GM19328 (cell line): ENCODE results near the gene PTPRN2.
"Not testable (repeated sequence)": the region's sequence is repeated elsewhere in the genome, so short reads cannot be mapped to it uniquely, and the experiment has no call there.

Experiments used
- ATAC-seq: cut with Tn5 transposase; IDR thresholded peaks from one replicate; pipeline ENCODE4 v1.9.1; 2021; ENCODE audit warnings: mild to moderate bottlenecking, moderate library complexity; ENCODE audit not compliant: unreplicated experiment

The PTPRN2 gene

DNA sequence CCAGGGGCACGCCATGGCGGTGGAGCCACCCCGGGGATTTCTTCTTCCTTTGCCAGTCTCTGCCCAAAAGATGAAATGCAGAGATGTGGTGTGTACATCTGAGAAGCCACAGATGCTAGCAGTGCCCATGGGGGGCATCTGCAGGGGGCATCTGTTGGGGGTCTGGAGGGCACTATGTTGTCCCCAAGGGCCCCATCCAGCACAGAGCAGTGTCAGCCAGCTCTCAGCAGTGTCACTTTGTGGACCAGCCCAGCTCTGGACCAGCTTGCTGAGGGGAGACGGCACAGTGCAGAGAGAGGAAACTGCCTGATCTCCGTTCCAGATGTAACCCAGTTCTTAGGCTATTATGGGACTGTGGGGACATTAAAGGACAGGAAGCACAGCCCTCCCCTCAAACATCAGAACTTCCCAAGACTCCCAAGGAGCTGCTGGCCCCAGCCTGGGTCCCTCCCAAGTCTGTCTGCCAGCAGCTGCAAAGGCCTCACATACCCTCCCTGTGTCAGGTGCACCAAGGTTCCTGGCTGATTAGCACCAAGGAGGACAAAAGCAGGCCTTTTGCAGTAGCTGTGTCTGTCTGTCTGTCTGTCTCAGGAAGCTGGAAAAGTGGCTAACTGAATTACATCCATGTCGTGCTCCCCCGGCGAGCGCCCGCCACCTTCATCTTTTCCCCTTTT, 536.5 kb downstream of the PTPRN2 start:
- no peak for ATAC-seq

DNA sequence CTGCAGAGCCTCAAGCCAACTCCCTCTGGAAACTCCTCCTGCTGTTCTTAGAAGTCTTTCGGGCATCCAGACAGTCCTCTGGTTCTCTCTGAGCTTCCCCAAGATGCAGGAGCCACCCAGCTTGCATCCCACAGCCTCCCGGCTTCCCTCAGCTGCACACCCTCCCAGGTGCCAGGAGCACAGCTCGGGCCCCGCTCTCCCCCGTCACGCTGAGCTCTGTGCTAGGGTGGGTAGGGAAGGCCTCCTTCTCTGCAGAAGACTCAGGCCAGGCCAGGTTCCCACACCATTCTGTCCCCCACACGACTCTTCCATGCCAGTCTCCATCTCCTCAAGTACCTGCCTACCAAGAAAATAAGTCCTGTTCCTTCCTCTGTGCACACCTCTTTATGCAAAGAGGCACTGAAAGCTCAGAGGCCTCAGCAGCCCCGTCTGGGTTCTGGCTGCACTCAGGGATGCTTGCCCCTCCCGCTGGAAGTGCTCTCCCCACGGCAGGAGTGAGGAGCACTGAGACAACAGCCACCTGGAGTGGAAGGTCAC, 537.1 kb downstream of the PTPRN2 start:
- ATAC-seq, result no peak

DNA sequence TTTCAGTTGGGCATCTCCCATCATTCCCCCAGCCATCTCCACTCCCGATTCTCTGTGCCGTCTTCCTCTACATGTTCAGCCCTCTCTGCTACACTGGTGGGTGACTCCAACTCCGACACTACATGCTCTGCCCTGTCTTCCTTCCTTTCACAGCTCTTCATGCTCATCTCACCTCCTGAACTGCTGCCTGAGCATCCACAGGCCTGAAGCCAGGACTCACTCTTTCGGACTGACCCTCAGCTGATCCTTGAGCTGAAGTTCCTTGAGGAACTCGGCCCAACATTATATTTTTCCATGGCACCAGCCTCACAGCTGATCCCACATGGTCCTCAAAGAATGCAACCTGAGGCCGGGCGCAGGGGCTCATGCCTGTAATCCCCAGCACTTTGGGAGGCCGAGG, 538.4 kb downstream of the PTPRN2 start:
- no peak for ATAC-seq

DNA sequence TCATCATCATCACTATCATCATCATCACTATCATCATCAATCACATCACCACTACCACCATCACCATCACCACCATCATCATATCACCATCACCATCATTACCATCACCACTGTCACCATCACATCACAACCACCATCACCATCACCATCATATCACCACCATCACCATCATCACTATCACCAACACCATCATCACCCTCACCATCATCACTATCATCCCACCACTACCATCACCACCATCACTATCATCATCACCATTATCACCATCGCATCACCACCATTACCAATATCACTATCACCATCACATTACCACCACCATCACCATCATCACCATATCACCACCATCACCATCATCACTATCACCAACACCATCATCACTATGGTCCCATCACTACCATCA, 539.1 kb downstream of the PTPRN2 start:
- ATAC-seq, result no peak

DNA sequence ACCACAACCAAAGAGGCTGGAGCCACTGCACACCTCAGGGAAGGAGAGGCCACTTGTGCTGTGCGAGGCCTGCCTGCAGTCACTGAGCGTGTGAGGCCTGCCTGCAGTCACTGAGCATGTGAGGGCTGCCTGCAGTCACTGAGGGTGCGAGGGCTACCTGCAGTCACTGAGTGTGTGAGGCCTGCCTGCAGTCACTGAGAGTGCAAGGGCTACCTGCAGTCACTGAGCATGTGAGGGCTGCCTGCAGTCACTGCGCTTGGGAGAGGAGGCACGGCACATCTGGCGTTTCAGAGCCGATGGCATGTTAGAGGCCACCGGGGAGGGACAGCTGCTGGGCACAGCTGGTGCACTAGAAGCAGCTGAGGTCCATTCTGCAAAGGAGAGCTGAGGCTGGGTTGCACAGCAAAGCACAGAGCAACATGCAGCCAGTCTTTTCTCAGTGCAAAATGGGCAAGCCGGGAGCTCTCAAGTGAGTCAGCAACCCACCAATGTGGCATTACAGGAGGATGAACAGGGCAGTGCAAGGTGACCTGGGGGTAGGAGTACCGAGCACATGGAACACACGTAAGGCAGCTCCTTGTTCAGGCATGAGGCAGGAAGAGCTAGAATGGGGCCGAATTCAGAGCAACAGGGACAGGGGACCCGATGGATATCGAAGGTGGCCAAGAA, 540.1 kb downstream of the PTPRN2 start:
- no peak for ATAC-seq

DNA sequence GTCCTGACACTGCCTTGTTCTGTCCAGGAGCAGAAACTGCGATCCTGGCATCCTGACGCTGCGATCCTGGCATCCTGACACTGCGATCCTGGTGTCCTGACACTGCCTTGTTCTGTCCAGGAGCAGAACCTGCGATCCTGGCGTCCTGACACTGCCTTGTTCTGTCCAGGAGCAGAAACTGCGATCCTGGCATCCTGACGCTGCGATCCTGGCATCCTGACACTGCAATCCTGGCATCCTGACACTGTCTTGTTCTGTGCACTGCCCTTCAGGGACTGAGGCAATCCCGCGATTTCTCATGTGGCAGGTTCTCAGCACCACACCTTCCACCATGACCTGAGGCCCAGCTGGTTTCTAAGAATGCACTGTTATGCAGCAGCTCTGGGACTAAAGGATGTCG, 541.4 kb downstream of the PTPRN2 start:
- not testable (repeated sequence) for ATAC-seq

DNA sequence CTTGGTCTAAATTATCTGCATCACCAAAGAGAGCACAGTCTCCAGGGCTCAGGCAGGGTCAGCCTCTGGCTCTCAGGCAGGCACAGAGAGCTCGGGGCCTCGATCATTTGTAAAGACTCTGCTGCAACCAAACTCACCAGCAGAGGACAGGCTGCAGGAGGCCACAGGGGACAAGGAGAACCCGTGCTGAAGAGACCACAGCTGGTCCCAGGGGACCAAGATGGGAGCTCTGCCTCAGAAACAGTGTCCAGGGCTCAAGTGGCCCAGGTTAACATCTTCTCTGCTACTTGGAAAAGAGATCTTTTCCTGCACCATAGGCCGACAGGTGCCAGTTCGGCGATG, 543.2 kb downstream of the PTPRN2 start:
- ATAC-seq, result no peak

DNA sequence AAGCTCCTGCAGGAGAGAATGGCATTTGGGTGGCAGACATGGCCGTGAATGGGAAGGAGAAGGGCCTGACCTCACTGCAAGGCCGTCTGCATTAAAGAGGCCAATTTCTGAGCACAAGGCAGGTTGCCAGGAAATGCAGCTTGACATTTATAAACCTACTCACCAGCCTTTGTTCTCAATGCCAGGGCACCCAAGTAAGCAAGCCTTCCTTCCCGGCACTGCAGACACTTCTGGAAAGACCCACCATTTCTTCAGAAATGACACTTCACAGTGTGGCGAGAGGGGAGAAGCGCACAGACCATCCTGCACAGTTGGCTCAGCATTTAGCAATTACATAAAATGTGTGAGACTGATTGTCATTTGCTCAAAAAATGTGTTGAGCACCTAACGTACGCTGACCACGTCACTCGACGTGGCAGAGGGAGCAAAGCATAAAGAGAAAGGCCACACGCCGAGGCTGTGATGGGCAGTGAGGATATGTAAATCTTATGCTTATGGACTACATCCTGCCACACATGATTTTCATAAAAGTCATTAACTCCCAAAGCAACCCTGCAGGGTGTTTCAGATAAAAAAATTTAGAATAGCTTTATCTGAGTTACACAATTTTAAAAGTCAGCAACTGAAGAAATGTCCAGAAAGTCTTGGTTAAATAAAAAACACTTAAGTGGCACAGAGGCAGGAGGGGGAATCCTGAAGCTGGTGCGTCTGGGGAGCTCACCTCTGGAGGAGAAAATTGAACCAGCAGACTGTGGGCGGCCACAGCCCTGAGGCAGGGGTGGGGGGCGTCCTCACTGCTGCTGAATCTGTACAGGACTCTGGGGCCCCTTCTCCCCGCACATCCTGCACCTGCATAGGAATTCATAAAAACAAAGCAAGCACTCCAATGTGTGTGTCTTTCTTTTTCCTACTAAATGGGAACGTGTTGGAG, 543.8 kb downstream of the PTPRN2 start:
- ATAC-seq, result no peak

DNA sequence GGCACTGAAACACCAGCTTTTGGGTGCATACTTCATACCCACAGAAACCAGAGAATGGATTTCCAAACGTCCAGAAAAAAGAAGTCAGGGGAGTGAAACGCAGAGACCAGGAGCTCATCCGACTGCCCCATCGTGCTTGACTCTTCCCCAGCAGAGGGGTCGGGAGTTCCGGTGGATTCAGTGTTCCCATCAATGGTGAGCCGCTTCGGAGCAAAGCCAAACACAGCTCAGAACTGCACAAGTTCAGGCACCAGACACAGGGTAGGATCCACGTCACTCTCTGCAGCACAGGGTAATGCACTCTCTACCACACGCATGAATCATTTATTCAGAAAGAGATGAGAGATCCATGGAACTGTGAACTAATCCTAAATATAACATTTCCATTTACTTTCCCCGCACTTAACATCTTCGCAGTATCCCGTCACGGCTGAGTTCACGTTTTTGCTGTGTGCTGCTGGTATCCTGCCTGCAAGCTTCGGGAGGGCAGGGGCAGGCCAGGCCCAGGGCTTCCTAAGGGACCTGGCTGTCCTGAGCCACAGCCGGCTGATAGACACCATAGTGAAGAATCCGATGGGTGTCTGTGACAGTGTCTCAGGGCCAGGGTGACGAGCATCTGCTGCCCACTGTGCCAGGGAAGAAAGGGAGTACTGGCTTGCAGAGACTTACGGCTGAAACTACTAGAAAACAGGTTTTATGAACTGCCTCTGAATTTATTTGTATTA, 545.3 kb downstream of the PTPRN2 start:
- no peak for ATAC-seq

DNA sequence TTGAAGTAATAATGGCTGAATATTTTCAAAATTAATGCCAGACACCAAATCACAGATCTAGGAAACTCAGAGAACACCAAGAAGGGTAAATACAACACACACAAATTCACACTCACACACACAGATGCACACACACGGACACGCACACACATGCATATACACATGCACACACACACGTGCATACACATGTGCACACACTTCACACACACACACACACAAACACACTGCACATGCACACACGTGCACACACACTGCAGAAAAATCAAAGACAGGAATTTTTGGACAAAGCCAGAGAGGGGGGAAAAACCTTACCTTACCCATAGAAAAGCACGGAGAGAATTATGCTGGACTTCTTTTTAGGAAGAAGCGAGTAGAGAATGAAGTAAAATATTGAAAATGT, 547.4 kb downstream of the PTPRN2 start:
- no peak for ATAC-seq

DNA sequence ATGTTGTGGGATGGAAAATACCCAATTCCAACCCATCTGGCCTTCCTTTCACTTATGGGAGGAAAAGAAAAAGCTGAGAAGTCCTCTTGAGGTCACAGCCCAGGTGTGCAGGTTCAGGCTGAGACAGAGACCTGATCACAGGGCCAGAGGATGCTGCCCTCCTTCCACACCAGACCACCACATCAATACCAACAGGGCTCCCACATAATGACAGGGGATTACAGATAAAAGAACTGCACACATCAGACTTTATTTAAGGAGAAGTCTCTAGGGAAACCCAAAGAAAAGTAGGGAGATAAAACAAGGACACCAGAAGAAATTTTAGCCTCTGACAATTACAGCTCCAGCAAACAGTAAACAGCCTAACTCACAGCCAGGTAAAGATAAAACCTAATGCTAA, 548.4 kb downstream of the PTPRN2 start:
- no peak for ATAC-seq

DNA sequence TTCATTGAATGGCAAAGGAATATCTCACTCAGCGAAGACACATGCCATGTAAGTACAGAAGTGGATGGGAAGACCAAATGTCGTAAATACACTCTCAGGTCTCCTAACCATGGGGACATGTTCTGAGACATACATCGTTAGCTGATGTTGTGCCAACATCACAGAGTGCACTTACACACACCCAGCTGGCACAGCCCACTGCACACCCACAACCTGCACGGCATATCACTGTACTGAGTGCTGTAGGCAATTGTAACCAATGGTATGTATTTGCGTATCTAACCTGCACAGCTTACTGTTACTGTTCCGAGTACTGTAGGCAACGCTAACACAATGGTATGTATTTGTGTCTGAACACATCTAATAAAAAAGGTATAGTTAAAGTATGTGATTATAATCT, 550.4 kb downstream of the PTPRN2 start:
- no peak for ATAC-seq

DNA sequence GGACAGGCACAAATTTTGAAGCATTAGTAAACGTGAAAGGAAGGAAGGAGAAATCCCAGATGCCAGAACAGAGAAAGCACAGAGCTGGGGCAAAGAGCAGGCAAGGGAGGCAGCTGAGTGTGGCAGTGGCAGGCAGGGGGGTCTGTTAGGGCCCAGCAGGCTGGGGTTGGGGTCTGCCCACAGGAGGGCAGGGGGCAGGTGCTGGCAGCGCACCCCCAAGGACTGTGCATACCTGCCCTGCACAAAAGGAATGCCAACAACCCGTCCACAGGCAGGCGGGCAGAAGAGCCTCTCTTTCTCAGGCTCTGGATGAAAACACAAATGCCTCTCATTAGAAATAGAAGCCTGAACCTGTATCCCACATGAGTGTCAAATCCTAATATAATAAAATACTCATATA, 552.3 kb downstream of the PTPRN2 start:
- no peak for ATAC-seq

DNA sequence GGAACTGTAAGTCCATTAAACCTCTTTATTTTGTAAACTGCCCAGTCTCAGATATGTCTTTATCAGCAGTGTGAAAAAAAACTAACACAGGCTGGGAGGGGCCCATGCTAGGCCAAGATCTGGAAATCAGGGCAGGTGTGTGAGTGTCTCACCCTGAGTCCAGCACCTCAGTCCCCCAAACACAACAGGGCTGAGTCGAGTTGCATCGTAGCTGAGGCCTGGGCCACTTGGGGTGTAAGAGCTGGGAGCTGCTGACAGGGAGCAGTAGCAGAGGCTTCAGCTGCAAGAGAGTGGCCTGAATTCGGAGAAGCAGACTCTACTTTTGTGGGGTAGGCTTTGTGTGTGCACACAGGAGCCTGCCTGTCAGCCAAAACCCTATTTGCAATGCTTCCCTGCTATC, 553.1 kb downstream of the PTPRN2 start:
- no peak for ATAC-seq

DNA sequence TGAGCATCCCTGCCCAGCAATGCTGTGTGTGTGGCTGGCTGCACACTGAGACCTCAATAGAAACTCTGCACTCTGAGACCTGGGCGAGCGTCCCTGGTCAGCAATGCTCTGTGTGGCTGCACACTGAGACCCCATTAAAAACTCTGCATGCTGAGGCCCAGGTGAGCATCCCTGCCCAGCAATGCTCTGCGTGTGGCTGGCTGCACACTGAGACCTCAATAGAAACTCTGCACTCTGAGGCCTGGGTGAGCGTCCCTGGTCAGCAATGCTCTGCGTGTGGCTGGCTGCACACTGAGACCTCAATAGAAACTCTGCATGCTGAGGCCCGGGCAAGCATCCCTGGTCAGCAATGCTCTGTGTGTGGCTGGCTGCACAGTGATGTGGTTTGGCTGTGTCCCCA, 553.7 kb downstream of the PTPRN2 start:
- ATAC-seq, result not testable (repeated sequence)

DNA sequence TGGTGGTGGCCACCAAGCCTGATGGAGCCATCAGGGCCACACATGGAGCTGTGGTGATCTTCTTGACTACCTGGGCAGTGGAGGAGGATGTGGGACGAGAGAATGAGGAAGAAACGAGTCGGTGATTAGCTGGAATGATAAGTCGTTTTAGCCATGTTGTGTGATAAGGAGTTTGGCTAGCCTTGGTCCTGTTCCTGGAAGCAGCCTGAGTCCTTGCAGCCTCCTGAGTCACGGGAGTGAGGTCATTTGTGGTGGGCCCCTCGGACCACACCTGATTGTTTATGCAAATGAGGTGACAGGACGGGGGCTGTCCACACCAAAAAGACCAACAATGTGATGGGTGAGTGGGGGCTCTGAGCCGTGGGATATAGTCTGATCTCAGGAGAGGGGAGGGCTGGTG, 554.4 kb downstream of the PTPRN2 start:
- no peak for ATAC-seq

DNA sequence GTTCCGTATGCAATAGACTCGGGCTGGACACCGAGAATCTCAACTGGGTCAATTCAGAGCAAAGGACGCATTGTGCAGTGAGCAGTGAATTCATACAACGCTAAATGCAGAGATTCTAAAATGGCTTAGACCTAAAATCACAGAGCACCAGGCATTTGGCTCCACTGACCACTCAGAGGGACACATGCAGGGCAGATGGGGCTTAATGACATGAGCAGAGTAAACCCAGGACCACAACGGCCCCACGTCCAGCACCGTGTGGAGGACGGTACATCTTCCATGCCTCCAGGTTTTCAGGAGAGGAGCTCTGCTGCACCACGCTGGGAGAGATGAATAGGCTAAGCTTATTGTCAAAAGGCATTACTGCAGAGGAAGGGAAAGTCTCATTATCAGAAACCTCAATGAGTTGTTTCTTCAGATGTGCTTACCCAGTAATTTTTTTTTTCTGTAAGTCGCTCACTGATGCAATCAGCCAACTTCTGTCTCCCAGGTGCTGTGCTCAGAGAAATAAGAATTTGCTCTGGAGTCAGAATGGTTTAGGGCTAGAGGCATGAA, 555.0 kb downstream of the PTPRN2 start:
- no peak for ATAC-seq

DNA sequence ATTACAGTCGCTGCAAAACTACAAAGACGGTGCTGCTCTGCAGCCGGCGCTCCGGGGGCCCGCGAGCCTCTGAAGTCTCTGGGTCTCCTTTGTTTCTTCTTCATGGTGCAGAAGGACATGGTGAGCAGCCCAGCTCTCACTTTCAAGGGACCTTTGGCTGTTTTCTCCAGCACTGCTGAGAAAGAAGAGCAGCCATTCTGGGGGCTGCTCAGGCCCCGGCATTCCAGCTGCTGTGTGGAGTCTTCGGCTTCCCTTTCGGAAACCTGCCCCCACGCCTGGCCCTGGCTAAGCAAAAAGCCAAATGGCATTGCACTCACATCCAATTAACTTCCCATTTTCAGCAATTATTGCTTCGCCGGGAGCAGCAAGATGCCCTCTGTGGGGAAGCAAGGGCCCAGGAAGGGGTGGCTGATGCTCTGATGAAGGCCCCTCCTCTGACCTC, 555.7 kb downstream of the PTPRN2 start:
- no peak for ATAC-seq

DNA sequence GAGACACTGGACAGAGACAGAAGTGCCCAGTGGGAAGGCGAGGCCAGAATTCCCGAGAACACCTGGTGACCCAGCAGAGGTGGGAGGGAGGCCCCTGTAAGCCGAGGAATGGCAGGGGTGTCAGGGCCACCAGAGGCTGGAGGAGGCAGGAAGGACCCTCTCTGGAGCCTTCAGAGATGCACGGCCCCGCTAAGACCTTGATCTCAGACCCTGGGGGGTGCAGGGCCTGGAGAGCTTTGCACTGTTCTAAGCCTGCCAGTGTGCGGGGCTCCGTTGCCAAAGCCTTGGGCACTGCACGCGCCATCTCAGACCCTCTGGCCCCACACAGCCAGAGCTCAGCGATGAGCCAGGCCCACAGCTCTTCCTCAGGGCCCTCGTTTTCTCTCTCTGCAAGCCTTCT, 557.1 kb downstream of the PTPRN2 start:
- ATAC-seq, result no peak

DNA sequence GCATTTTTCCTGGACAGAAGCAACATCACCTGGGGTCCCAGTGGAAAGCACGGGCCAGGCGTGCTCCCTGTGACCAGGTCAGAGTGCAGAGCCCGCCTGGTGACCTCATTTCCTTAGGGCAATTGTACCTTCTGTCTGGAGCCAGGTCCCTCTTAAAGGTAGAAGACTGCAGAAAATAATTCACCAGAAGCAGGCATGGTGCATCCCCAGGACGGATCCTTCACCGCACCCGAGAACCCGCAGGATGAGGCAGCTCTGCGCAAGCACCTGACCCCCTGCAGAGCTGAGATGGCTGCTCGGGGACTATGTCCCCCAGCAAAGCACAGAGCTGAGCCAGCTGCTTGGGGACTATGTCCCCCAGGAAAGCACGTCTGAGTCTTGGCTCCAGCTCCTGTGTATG, 557.6 kb downstream of the PTPRN2 start:
- ATAC-seq, result no peak

DNA sequence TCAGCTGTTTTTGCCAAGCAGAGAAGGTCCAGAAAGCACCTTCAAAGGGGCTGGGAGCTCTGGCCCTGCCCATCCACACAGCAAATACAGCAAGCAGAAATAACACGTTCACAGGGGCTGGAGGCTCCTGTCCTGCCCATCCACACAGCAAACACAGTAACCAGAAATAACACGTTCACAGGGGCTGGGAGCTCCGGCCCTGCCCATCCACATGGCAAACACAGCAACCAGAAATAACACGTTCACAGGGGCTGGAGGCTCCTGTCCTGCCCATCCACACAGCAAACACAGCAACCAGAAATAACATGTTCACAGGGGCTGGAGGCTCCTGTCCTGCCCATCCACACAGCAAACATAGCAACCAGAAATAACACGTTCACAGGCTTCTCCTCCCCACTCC, 558.1 kb downstream of the PTPRN2 start:
- ATAC-seq, result no peak
